HL-60 (cell line): ENCODE measurements around the gene PIK3R3.

Source experiments
- CTCF ChIP-seq: IDR thresholded peaks from one replicate; pipeline ENCODE4 v1.5.1; 2011; ENCODE audit warnings: low read length, control low read depth, inconsistent platforms; ENCODE audit not compliant: insufficient read depth
- POLR2AphosphoS5 ChIP-seq: IDR thresholded peaks from 2 replicates; pipeline ENCODE4 v1.6.1; 2012; ENCODE audit warnings: low read depth
- REST ChIP-seq: IDR thresholded peaks from 2 replicates; pipeline ENCODE4 v1.6.1; 2012; ENCODE audit warnings: low read depth; ENCODE audit not compliant: insufficient replicate concordance
- SPI1 ChIP-seq: IDR thresholded peaks from 2 replicates; pipeline ENCODE4 v1.6.1; 2012; ENCODE audit warnings: low read depth, mild to moderate bottlenecking, borderline replicate concordance

- TF ChIP-seq REST (no peak), CTCF (no peak), POLR2AphosphoS5 (no peak), SPI1 (no peak)
These were observed 131.2 kb downstream of the PIK3R3 start for GRCh38 chr1:46001081-46001785.
